HG02943 (cell line): ENCODE results near the gene CAMK1.

ENCODE experiments used
- ATAC-seq: cut with Tn5 transposase; IDR thresholded peaks from one replicate; pipeline ENCODE4 v1.9.1; 2021; ENCODE audit warnings: mild to moderate bottlenecking, low read depth, moderate library complexity; ENCODE audit not compliant: unreplicated experiment

The CAMK1 gene

GRCh38 chr3:9715136-9715535 lies 54.6 kb downstream of the CAMK1 start:
- no peak for ATAC-seq

GRCh38 chr3:9713142-9713541 lies 56.6 kb downstream of the CAMK1 start:
- ATAC-seq: no peak

- no peak for ATAC-seq
These were observed 57.3 kb downstream of the CAMK1 start for GRCh38 chr3:9712415-9712814.

- ATAC-seq: no peak
These were observed 59.5 kb downstream of the CAMK1 start for GRCh38 chr3:9710174-9710739.
